NCI-H1930 (cell line): Measurements from ENCODE around the gene SMOC1.
"Not testable (repeated sequence)": the region's sequence is repeated elsewhere in the genome, so short reads cannot be mapped to it uniquely, and the experiment has no call there.

ENCODE experiments used
- DNase-seq, 2 experiments: peaks; one replicate each; lab custom pipeline; 2025; lab: John Stamatoyannopoulos, UW

SMOC1 gene

GRCh38 chr14:69896972-69897371 lies 17.8 kb downstream of the SMOC1 start:
- no peak for DNase-seq

GRCh38 chr14:69900603-69901002 lies 21.4 kb downstream of the SMOC1 start:
- DNase-seq, result no peak

DNA sequence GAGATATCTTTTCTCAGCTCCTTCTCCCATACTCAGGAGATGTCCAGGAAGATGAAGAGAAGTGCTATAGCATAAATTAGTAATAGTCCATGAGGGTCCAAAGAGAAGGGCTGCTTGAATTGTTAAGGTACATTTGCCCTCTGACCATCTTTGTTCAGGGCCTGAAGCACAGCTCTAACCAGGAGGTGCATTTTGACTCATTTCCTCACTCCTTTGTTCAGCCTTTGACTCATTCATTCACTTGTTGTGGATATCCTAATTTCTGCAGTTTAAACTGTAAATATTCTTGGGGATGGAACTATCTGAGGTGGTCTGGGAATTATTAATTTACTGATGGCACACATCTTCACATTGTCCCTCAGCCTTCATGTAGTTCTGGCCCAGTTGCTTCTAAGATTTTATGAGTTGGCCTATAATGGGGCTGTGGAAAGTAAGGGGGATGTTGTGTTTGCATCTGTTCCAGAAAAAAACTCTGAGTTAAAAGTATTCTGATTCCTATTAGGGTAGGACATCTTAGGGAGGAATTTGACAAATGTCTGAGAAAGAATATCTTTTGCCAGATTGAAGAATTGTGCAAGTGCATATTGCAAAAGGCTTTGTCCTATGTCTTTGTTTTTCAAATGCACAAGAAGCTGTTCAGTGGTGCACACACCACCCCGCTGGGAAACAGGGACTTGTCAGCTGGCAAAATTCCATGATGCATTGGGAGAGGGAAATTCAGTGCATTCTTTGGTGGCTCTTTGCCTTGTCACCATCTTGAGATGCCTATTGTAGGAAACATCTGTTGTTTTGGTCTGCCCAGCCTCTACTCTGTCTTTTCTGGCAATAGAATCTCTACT lies 22.1 kb downstream of the SMOC1 start:
- no peak for DNase-seq

DNA sequence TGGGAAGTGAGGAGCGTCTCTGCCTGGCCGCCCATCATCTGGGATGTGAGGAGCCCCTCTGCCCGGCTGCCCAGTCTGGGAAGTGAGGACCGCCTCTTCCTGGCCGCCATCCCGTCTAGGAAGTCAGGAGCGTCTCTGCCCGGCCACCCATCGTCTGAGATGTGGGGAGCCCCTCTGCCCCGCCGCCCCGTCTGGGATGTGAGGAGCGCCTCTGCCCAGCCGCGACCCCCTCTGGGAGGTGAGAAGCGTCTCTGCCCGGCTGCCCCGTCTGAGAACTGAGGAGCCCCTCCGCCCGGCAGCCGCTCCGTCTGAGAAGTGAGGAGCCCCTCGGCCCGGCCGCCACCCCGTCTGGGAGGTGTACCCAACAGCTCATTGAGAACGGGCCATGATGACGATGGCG lies 23.8 kb downstream of the SMOC1 start:
- not testable (repeated sequence) for DNase-seq

- DNase-seq, result no peak
These were observed 25.0 kb downstream of the SMOC1 start for GRCh38 chr14:69904246-69904645.

- DNase-seq, result no peak
These were observed 27.0 kb downstream of the SMOC1 start for GRCh38 chr14:69906201-69906600.

DNA sequence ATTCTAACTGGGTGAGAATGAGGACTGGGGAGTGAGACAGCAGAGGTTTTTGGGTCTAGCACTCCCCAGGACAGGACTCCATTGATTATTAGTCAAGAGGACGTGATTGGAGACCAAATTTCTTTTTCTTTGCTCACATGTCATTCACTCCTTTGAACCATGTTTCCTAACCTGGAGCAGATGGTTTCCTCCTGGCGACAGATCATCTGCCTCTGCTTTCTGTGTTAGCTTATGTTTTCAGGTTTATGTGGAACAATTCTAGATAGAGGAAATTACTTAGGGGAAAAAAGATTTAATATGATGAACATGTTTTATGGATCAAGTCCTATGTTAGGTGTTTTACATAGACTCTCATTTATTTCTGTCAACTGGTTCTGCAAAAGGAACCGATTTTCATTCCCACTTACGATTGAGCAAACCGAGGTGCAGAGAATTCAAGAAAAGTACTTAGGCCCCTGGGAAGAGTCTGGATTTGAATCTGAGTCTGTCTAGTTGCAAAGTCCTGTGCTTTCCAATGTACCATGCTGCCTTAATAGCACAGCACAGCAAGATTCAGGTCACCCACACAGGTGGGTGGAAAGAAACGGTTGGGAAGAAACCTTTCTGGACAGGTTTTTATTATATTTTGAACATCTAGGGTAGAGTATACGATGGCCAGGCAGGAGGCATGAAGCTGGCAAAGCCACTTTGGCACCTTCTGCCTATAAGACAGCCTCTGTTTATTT lies 30.8 kb downstream of the SMOC1 start:
- DNase-seq, result no peak

- DNase-seq, result no peak
These were observed 31.7 kb downstream of the SMOC1 start for GRCh38 chr14:69910871-69911270.

GRCh38 chr14:69913686-69914085 lies 34.5 kb downstream of the SMOC1 start:
- DNase-seq, result no peak

GRCh38 chr14:69916396-69916795 lies 37.2 kb downstream of the SMOC1 start:
- no peak for DNase-seq

GRCh38 chr14:69917287-69917686 lies 38.1 kb downstream of the SMOC1 start:
- DNase-seq, result no peak

GRCh38 chr14:69919815-69920214 lies 40.6 kb downstream of the SMOC1 start:
- no peak for DNase-seq

DNA sequence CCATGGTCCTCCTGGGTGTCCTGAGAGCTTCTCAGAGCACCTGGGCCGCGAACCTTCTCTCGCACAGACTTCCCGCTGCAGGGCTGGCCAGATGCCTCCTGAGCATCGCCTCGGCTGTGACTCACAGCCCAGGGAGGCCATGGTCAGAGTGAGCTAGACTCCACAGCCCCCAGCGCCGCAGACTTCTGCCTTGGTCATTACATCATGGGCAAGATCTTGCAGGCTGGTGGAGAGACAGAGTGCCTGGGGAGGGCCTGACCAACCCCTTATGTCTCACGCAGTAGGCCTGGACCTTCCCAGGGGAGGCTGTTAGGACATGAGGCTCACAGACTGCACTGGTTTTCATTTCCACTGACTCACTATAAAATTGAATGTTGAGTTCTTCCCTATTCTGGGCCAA lies 41.8 kb downstream of the SMOC1 start:
- no peak for DNase-seq

GRCh38 chr14:69922198-69922597 lies 43.0 kb downstream of the SMOC1 start:
- DNase-seq, result no peak

- no peak for DNase-seq
These were observed 45.0 kb downstream of the SMOC1 start for GRCh38 chr14:69924201-69924600.

DNA sequence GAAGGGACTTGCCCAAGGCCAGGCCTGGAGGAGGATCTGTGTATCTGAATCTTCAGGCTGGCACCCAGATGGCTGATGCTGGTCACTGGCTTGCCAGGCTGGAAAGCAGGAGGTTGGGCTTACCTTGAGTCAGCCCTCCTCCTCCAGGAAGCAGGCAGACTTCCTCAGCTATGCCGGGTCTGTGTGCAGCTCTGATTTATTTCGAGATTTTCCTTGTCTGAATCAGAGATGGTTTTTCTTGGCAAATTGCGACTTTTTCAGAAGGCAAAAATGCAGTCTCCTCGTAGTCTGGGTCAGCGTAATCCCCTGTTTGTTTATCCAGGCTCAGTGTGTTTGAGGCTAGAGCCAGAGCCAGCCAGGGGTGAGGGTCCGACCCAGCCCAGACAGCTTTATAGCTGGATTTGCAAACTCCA lies 48.9 kb downstream of the SMOC1 start:
- DNase-seq, result no peak

DNA sequence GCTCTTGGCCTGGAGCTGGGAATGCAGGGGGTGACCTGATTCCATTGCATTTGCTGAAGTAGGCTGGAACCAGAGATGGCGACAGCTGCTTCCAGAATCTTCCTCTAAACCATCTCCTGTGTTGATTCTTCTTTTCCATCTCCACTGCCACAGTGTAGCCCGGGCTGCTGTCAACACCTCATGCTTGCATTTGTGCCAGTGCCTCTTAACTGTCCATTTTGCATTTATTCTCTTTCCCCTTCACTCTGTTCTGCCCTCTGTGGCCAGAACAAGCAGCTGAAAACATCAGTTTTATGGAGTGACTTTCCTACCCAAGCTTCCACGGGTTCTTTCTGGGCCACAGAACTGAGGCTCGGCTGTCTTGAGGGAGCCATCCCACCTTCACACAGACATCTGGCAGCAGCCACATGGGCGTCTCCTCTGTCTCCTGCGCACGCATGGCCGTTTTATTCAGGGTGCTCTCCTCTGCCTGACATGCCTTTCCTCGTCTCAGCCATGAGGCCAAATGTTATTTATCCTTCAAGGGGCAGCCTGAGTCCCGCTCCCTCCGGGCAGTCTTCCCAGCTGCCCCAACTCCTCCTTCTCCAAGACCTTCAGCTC lies 51.7 kb downstream of the SMOC1 start:
- DNase-seq, result no peak

DNA sequence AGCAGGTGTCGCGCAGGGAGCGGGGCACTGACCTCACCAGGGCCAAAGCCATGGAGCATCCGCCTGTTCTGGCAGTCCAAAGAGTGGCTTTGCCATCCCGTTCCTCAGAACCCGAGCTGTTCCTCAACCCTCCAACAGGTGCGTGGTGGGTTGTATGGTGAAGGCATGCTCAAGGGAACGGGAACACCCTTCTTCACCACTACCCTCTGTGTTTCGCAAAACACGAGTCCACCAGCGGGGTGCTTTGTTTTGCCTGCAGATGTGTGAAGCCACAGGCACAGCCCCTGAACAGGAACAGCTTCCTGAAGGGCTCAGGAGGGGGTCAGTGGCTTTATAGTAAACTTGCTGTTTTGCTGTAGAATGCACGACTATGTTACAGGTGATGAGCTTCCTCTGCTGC lies 52.7 kb downstream of the SMOC1 start:
- no peak for DNase-seq

- DNase-seq, result no peak
These were observed 53.2 kb downstream of the SMOC1 start for GRCh38 chr14:69932391-69932790.

GRCh38 chr14:69933623-69934275 lies 54.5 kb downstream of the SMOC1 start:
- no peak for DNase-seq

GRCh38 chr14:69937367-69938081 lies 58.3 kb downstream of the SMOC1 start:
- no peak for DNase-seq

DNA sequence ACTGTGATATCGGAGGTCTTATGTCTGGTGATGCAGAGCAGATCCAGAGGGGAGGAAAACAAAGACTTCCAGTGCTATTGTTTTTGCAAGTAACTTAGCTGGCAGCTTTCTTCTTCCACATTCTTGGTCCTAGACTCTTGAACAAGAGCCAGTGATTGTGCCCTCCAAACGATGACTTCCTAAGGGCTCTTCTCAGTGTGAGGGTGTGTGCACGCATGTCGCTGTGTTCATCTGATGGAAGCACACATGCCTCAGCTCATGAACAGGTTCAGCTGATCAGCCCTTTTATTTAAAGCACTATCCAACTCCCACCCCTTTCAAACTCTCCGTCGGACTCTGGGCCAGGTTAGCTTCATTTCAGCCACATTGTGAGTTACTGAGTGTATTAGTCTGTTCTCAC lies 59.5 kb downstream of the SMOC1 start:
- DNase-seq, result no peak
